D341Med (cell line): ENCODE results near the gene DPYD.

Experiments
- DNase-seq: peaks from one replicate; pipeline ENCODE4 v3.0.0; 2012; ENCODE audit warnings: low spot score

Gene DPYD

DNA sequence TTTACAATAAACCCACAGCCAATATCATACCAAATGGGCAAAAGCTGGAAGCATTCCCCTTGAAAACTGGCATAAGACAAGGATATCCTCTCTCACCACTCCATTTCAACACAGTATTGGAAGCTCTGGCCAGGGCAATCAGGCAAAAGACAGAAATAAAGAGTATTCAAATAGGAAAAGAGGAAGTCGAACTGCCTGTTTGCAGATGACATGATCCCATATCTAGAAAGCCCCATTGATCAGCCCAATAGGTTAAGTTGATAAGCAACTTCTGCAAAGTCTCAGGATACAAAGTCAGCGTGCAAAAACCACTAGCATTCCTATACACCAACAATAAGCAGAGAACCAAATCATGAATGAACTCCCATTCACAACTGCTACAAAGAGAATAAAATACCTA is 235.5 kb downstream of the DPYD start:
- no peak for DNase-seq

DNA sequence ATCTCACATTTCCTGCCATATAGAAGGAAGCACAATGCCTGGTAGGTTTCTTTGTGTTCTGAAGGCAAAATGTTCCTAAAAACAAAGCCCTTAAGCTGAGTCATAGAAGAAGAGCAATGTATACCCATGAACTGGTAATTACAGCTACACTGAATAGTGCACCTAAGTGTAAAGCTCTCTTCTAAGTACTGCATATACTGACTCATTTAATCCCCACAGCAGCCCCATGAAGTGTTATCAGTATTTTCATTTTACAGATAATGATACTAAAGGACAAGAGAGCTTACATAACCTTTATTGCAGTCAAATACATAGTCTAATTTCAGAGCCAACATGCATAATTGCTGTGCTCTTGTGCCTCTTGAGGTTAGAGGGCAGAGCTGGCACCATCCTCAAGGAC is 239.9 kb downstream of the DPYD start:
- no peak for DNase-seq

GRCh38 chr1:97680470-97680869 is 240.4 kb downstream of the DPYD start:
- no peak for DNase-seq

GRCh38 chr1:97677702-97678101 is 243.1 kb downstream of the DPYD start:
- DNase-seq, result no peak

- no peak for DNase-seq
Measured at GRCh38 chr1:97674517-97674916, 246.3 kb downstream of the DPYD start.

- peak; percentile 39 for DNase-seq
Measured at GRCh38 chr1:97668945-97669344, 251.9 kb downstream of the DPYD start.

DNA sequence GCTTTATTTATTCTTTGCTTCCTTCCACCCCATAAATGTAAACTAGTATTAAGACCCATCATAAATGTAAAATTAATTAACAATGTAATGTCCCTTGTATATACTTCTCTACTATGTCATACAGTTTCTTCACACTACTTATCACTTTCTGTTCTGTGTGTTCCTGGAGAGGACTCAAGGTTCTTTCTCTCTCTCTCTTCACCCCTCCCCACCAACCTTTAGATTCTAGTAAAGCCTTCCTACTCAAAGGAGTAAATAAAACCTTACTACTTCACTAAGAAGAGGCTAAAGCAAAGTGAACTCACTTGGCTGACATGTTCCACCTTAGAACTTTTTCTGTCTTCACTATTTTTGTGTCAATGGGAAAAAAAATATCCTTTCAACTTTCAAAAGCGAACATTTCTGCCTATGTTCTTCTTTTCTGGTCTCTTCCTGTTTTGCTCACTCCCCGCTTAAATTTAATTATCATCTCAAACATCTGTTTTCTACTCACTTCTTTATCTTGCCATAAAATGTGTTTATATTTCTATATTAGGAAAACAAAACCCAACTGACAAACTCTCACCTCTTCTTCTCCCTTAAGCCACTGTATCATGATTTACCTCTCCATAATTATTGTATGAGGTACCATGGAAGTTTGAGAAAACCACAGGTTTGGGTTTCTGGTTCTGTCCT is 260.3 kb downstream of the DPYD start:
- no peak for DNase-seq

- DNase-seq, result no peak
Measured at GRCh38 chr1:97654876-97655585, 265.8 kb downstream of the DPYD start.

DNA sequence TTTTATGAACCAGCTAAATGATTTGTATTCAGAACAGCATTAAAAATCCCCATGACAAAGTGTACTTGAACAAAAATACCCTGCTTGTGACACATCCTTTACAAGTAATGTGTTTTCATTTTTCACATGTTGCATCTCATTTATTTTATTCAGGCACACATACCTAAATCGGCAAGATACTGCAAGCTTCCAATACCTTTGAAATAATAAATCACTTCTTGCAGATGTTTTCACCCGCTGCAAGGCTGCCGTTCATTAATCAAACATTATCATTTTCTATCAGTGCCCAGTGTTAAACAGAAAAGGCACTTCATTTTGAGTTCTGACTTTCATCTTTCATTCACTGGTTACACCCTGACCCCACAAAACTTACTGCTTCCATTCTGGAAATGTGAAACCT is 269.6 kb downstream of the DPYD start:
- no peak for DNase-seq

DNA sequence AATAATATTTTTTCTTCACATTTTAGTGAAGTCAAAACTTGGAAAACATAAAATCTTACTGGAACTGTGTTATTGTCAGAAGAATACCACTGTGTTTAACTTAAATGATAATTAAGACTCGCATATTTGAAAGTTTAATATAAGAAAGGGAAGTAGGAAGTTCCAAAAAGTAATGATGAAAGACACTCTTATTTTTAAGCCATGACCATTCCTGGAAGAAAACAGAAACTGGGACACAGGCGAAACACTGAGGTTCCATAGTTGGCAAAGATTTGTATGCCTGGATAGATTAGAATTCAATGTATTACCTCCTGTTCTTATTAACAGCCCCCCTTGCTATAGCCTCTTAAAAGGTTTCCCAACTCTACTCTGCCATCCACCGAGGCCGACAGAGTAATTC is 271.2 kb downstream of the DPYD start:
- no peak for DNase-seq

GRCh38 chr1:97647776-97648175 is 273.1 kb downstream of the DPYD start:
- no peak for DNase-seq

GRCh38 chr1:97646071-97646470 is 274.8 kb downstream of the DPYD start:
- no peak for DNase-seq

GRCh38 chr1:97640677-97641076 is 280.2 kb downstream of the DPYD start:
- no peak for DNase-seq

DNA sequence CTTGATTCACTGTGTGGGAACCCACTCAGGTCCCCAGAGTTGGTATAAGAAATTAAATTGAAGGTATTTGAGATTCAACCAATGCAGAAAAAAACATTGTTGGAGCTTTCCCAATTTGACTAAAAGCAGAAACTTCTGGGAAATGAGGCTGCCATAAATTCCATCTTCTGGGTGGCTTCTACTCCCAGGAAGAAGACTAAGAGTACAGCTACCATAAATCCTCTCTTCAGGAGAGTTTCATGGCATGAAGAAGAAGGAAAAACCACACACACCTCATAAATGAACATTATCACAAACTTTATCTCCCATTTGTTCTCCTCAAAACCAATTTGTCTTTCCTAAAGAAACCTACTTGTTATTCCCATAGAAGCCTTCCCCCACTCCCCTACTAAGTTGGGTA is 283.9 kb downstream of the DPYD start:
- DNase-seq, result no peak

GRCh38 chr1:97634758-97635157 is 286.1 kb downstream of the DPYD start:
- DNase-seq, result no peak

DNA sequence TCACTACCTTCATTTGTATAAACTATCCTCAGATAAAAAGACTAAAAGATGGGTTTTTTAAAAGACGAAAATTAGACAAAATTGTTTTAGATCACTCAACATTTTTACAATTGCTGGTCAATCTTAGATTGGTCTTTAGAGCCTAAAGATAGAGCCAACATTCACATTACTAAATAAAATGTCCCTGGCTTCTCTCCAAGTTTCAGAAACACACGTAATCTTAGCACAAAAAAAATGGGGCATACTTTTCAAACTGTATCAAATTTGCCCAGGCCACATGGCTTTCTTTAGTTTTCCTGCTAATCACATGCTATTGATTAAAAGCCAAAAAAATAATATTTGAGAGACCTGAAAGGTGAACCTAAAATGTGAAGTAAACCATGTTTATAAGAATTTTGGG is 288.1 kb downstream of the DPYD start:
- no peak for DNase-seq

GRCh38 chr1:97632075-97632474 is 288.8 kb downstream of the DPYD start:
- no peak for DNase-seq

- peak; percentile 20 for DNase-seq
Measured at GRCh38 chr1:97630948-97631347, 289.9 kb downstream of the DPYD start.

GRCh38 chr1:97630281-97630680 is 290.6 kb downstream of the DPYD start:
- DNase-seq, result no peak

- DNase-seq, result no peak
Measured at GRCh38 chr1:97623220-97623619, 297.6 kb downstream of the DPYD start.

DNA sequence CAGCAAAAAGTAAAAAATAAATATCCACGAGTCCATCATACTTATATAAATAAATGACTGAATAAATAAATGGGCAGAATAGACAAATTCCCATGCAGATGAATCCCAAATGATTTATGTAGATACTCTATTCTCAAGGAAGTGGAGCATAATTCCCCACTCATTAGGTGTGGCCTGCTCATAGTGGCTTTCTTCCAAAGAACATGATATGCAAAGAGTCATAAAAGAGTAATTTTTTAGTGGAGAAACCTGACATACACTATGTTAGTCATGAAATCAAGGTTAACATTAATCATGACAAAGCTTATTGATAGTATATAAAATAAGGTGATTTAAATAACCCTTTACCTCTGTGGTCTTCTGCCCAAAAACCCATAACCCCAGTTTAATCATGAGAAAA is 298.9 kb downstream of the DPYD start:
- no peak for DNase-seq

DNA sequence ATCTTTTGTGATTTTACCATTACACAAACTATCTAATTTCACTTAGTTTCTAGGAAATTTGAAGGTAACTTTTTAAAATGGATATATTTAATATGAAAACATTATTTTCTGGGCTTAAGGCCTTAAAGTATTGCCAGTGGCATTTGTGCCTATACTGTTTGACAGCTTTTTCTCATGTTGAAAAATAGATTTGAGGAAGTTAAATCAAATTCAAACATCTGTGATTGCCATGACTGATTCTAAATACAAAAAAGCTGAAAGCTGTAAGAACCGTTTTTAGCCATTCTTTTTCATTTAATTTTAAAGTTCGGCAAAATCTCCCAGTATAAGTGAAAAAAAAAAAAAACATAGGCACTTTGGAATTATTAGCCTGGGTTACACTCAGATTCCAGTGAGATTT is 301.1 kb downstream of the DPYD start:
- no peak for DNase-seq

- DNase-seq, result no peak
Measured at GRCh38 chr1:97610748-97611147, 310.1 kb downstream of the DPYD start.

DNA sequence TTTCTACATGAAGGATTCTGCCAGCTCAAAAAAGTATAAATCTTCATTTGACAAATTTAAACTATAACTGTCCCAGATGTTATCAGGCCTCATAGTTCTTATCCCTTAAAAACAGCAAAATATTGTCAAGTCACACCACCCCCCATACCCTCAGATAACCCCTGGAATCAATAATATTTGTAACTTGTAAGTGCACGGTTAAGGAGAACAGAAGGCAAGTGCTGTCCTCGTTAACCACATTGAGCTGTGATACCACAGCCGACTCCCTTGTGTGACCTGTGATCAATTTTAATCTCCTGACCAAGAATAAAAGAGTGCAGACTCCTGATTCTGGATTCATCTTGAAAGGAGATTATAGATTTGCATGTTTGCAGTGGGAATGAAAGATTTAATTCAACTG is 310.7 kb downstream of the DPYD start:
- no peak for DNase-seq
